ENCODE data around the gene FTCDNL1.

DNA sequence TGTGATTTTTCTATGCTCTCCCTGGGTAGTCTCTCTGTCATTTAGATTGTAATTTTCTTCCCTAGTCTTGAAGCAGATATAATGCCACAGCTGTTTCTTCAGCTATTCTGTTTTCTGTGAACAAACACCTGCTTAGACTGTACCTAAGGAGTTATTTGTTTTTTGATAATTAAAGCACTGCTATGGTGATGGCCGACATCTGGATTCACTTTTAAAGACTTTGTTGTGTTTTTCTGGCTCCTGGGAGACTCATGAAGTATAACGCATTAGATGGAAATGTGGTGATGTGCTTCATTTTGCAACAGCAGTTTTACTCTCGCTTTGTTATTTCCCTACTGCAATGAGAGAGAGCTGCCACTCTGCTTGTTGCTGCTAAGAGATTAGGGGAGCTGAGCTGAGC, 44.4 kb upstream of the FTCDNL1 start:
- TF ChIP-seq ZNF274 (IDR thresholded peaks at IDR 0.05; ENCODE audit: low read depth, low read length), result no peak
- TF ChIP-seq YY1 (IDR thresholded peaks at IDR 0.05; ENCODE audit: insufficient read depth, insufficient read length), result no peak

Measured in NT2/D1 (cell line).